ENCODE data around the gene TSC22D2. TPM values are rescaled to one million over a fixed set of nuclear protein-coding genes. Genes with fewer than 3 reads are reported as not detected.

The TSC22D2 gene
- total and polyA plus RNA-seq, 7 donors, result 6.6 to 24.9 (median 14.6) TPM

DNA sequence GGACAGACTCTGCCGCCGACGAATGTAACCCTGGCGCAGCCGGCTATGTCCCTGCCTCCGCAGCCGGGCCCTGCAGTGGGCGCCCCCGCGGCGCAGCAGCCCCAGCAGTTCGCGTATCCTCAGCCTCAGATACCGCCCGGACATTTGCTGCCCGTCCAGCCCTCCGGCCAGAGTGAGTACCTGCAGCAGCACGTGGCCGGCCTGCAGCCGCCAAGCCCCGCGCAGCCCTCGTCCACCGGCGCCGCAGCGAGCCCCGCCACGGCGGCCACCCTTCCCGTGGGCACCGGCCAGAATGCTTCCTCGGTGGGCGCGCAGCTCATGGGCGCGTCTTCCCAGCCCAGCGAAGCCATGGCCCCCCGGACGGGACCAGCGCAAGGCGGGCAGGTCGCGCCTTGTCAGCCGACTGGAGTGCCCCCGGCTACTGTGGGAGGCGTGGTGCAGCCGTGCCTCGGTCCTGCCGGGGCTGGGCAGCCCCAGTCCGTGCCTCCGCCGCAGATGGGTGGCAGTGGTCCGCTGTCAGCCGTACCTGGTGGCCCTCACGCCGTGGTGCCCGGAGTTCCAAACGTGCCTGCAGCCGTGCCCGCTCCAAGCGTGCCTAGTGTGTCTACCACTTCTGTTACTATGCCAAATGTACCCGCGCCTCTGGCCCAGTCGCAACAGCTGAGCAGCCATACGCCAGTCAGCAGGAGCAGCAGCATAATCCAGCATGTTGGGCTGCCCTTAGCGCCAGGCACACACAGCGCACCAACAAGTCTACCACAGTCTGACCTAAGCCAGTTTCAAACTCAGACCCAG, 2.4 kb downstream of the TSC22D2 start:
- DNase-seq, result peak; percentile 75
- Histone ChIP-seq H3K4me3 (peak overlapping the region; percentile 89 to 92 (median 89)), H3K36me3 (no peaks in the 10 kb centered on the region), H3K27ac (peak overlapping the region; percentile 96 to 100 (median 98)), H3K4me1 (peaks cover 0 to 49% (median 31%) of the 10 kb centered on the region in 4 donors), H3K9me3 (no peaks in the 10 kb centered on the region), H3K27me3 (no peaks in the 10 kb centered on the region)
- intact Hi-C loops (cut with DNase I), result loop anchor here (1.0 to 5.0 kb wide), 4 partner anchors 42 to 183 kb away; no protein-coding TSS in a partner anchor
- 0 to 1% methylated on average over 68 of the region's 68 CpGs for WGBS, 2 donors
- no peak for TF ChIP-seq POLR2AphosphoS5 (IDR thresholded peaks at IDR 0.05)

DNA sequence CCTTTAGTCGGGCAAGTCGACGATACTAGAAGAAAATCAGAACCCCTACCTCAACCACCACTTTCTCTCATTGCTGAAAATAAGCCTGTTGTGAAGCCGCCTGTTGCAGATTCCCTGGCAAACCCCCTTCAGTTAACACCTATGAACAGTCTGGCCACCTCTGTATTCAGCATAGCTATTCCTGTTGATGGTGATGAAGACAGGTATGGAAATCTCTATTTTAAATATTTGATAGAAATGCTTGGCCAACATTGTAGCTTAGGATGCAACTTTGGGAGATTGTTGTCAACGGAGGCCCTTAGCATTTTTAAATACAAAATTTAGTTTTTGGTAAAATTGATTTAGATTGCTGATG, 3.0 kb downstream of the TSC22D2 start:
- peak overlapping the region; percentile 89 to 92 (median 89) for H3K4me3 ChIP-seq
- no peaks in the 10 kb centered on the region for H3K36me3 ChIP-seq
- intact Hi-C loops (cut with DNase I), result loop anchor here (2.0 to 5.0 kb wide), 3 partner anchors 41 to 184 kb away; no protein-coding TSS in a partner anchor
- no peaks in the 10 kb centered on the region for H3K27me3 ChIP-seq
- H3K9me3 ChIP-seq, result no peaks in the 10 kb centered on the region
- WGBS, 2 donors, result 2 to 4% methylated on average over 5 of the region's 5 CpGs
- peak overlapping the region; percentile 96 to 100 (median 98) for H3K27ac ChIP-seq
- H3K4me1 ChIP-seq, result peaks cover 0 to 55% (median 37%) of the 10 kb centered on the region in 4 donors
- no peak for DNase-seq
- TF ChIP-seq POLR2AphosphoS5 (IDR thresholded peaks at IDR 0.05) (no peak), EP300 (IDR thresholded peaks at IDR 0.05) (no peak)
- TF ChIP-seq, protein P1, sequence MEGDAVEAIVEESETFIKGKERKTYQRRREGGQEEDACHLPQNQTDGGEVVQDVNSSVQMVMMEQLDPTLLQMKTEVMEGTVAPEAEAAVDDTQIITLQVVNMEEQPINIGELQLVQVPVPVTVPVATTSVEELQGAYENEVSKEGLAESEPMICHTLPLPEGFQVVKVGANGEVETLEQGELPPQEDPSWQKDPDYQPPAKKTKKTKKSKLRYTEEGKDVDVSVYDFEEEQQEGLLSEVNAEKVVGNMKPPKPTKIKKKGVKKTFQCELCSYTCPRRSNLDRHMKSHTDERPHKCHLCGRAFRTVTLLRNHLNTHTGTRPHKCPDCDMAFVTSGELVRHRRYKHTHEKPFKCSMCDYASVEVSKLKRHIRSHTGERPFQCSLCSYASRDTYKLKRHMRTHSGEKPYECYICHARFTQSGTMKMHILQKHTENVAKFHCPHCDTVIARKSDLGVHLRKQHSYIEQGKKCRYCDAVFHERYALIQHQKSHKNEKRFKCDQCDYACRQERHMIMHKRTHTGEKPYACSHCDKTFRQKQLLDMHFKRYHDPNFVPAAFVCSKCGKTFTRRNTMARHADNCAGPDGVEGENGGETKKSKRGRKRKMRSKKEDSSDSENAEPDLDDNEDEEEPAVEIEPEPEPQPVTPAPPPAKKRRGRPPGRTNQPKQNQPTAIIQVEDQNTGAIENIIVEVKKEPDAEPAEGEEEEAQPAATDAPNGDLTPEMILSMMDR (IDR thresholded peaks at IDR 0.05), result no peak

DNA sequence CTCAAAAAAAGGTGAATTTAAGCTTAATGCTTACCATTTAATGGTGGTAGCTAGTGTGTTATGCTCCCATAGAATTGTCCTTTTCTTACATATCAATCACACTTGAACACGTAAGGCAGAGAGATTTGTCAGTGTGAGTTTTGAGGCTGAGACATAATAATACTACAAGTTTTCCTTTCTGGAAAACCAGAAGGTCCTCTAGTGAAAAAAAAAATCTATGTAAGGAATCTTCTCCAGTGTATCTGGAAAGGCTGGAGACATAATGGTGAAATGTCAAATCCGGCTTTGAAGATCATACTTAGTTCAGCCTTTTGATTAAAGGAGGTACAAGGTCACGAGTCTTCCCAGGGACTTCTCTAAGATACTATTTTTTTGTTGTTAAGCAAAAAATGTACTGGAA, 3.4 kb downstream of the TSC22D2 start:
- no peaks in the 10 kb centered on the region for H3K27me3 ChIP-seq
- no peaks in the 10 kb centered on the region for H3K36me3 ChIP-seq
- 2 to 16% methylated on average over 3 of the region's 3 CpGs for whole genome bisulfite sequencing, 2 donors
- TF ChIP-seq POLR2A (IDR thresholded peaks at IDR 0.05) (no peak), POLR2AphosphoS5 (IDR thresholded peaks at IDR 0.05) (no peak), EP300 (IDR thresholded peaks at IDR 0.05) (no peak)
- TF ChIP-seq, protein P1 (IDR thresholded peaks at IDR 0.05), result no peak
- H3K4me1 ChIP-seq, result peaks cover 0 to 59% (median 40%) of the 10 kb centered on the region in 4 donors
- no peak for DNase-seq
- peak overlapping the region; percentile 89 to 92 (median 89) for H3K4me3 ChIP-seq
- intact Hi-C loops (cut with DNase I), result loop anchor here (2.0 to 5.0 kb wide), 3 partner anchors 41 to 184 kb away; no protein-coding TSS in a partner anchor
- peak overlapping the region; percentile 17 to 100 (median 98) for H3K27ac ChIP-seq
- no peaks in the 10 kb centered on the region for H3K9me3 ChIP-seq

DNA sequence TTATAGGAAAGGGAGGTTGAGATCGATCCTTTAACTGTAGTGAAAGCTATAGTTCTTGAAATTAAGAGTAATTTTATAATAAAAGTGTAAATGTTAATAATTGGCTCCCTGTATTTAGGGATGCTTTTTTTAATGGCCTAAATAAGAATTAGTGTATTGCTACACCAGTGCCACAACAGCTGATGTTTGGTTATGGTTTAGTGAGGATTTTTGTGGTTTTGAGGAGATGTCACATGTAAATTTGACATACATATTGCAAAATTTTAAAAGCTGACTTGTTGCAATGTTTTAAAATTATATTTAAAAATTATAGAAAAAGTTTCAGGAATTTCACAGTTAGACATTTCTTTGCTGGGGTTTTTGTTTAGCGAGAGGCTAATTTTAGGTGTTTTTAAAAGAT, 3.9 kb downstream of the TSC22D2 start:
- TF ChIP-seq, protein P1 (IDR thresholded peaks at IDR 0.05), result no peak
- TF ChIP-seq POLR2A (IDR thresholded peaks at IDR 0.05), result no peak
- no peak for TF ChIP-seq EP300 (IDR thresholded peaks at IDR 0.05)
- no peak for TF ChIP-seq POLR2AphosphoS5 (IDR thresholded peaks at IDR 0.05)
- no peaks in the 10 kb centered on the region for H3K9me3 ChIP-seq
- peaks cover 0 to 59% (median 41%) of the 10 kb centered on the region in 4 donors for H3K4me1 ChIP-seq
- intact Hi-C loops (cut with DNase I), result loop anchor here (2.0 to 5.0 kb wide), 3 partner anchors 40 to 185 kb away; no protein-coding TSS in a partner anchor
- no peaks in the 10 kb centered on the region for H3K36me3 ChIP-seq
- 22 to 43% methylated on average over 2 of the region's 2 CpGs for WGBS, 2 donors
- peak overlapping the region; percentile 89 to 92 (median 89) for H3K4me3 ChIP-seq
- H3K27me3 ChIP-seq, result no peaks in the 10 kb centered on the region
- peak overlapping the region; percentile 5 to 100 (median 56) for H3K27ac ChIP-seq
- DNase-seq, result no peak

DNA sequence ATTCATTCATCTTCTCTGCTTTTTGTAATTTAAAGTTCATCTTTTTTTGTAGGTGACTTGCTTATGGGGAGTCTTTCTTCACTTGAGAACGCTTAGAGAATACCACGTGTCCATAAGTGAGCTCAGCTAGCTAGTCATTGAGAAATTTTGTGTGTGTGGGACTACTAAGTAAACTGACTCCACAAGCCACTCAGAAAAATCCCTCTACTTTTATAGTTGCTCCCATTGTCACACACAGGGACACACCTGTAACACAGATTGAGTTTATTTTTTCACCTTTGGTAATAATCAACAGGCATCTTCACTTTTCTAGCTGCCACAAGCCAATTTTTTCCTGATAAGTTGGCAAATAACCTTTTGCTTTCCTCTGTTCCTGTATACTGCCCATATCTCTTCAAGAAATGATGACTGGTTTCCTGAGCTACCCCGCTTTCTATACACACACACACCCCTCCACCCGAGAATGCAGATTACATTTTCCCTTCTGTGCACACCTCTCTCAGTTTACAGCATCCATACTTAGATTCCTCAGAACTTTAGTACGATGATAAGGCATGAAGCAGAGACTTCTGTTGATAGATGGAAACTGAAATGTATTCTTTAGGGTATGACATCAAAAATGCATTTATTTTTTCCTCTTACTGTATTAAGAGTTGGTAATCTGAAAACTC, 4.6 kb downstream of the TSC22D2 start:
- peak overlapping the region; percentile 89 to 92 (median 89) for H3K4me3 ChIP-seq
- no peaks in the 10 kb centered on the region for H3K36me3 ChIP-seq
- H3K27ac ChIP-seq, result peak overlapping the region in 2 of 4 donors; percentile 5 to 96
- H3K9me3 ChIP-seq, result no peaks in the 10 kb centered on the region
- WGBS, 2 donors, result 2% methylated on average over 5 of the region's 5 CpGs
- DNase-seq, result no peak
- no peaks in the 10 kb centered on the region for H3K27me3 ChIP-seq
- no peak for TF ChIP-seq EP300 (IDR thresholded peaks at IDR 0.05)
- H3K4me1 ChIP-seq, result peaks cover 0 to 60% (median 45%) of the 10 kb centered on the region in 4 donors
- intact Hi-C loops (cut with DNase I), result loop anchor here (5.0 kb wide), 2 partner anchors 40 to 185 kb away; no protein-coding TSS in a partner anchor

Data from sigmoid colon (tissue), 7 donors.